Suprapubic skin (tissue), 3 donors: ENCODE results near the gene TMC4.

ENCODE experiments used
- CTCF ChIP-seq, 2 donors: fragments of 200-600 bp in 1 of 2; fragments of 450-650 bp in 1 of 2; sonication (generic) in 1 of 2; IDR thresholded peaks; one replicate each; pipeline ENCODE4 v1.5.1; 2016 to 2019; ENCODE audit warnings: antibody characterized with exemption in 2 of 2, mild to moderate bottlenecking in 1 of 2, moderate library complexity in 1 of 2
- POLR2A ChIP-seq, 2 donors: fragments of 450-650 bp; IDR thresholded peaks; one replicate each; pipeline ENCODE4 v1.6.1; 2017; ENCODE audit warnings: antibody characterized with exemption in 2 of 2, mild to moderate bottlenecking in 2 of 2, moderate library complexity in 2 of 2

DNA sequence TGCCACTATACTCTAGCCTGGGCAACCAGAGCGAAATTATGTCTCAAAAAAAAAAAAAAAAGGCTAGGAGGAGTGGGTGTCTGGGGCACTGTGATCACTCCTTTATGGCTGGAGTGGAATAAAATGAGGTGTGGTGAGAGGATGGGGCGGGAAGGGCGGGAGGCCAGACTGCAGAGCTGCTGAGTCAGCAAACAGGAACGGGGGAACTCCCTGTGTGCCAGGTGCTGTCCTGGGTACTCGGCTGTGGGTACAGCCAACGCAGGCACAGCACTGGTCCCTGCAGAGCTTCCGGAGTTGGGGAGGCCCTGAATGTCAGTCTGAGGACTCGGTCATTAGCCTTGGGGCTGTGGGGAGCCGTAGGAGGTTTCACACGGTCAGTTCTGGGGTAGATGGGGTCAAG, 51.7 kb downstream of the TMC4 start:
- no peak for TF ChIP-seq CTCF (IDR thresholded peaks at IDR 0.05)
- no peak for TF ChIP-seq POLR2A (IDR thresholded peaks at IDR 0.05)
